Activated T-cell treated with anti-CD3 and anti-CD28 coated beads for 48 hours (primary cell): ENCODE results near the gene BYSL.
A peak's percentile ranks its signal among the peaks of the same experiment; 100 is the strongest.
"Not testable (repeated sequence)": the region's sequence is repeated elsewhere in the genome, so short reads cannot be mapped to it uniquely, and the experiment has no call there.

Experiments
- DNase-seq: peaks from one replicate; pipeline ENCODE4 v3.0.0-alpha.2; 2020; ENCODE audit warnings: low read depth

The BYSL gene

DNA sequence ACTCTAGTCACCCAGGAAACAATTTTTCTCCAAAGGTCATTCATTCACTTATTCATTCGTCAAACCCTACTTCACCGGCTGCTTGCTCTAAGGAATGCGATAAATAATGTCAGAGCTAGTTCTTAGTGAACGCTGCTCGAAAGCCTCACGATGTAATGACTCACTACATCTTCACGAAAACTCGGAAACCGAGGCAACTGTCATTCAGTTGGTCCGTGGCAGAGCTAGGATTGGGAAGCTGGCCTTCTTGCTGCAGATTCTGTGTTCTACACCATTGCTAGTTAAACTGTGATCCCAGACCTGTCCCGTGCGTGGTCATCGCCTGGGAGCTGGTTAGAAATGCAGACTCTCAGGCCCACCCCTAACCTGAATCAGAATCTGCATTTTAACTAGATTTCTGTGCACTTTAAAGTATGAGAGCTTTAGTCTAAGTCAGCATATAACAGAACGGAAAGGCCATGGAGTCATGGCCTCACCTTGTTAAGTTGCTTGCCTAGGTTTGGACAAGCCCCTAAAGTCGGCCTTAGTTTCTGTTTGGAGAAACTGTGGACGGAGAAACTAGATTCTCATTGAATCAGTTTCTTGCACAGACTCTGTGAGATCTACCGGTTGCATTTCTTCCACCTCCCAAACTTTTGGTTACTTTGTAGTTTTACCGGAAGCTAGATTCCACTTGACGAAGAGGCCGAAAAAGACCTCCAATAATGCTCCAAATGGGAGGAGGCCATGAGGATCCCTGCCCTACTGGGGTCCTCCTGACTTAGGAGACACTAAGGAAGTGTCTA is 21.0 kb downstream of the BYSL start:
- no peak for DNase-seq

DNA sequence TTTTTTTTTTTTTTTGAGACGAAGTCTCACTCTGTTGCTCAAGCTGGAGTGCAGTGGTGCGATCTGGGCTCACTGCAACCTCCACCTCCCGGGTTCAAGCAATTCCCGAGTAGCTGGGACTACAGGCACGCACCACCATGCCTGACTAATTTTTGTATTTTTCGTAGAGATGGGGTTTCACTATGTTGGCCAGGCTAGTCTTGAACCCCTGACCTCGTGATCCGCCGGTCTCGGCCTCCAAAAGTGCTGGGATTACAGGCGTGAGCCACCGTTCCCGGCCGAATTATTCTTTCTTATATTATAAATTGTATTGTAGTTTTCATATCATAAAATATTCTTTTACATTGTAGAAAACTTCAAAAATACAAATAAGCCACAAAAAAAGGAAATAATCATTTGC is 21.6 kb downstream of the BYSL start:
- DNase-seq, result not testable (repeated sequence)

DNA sequence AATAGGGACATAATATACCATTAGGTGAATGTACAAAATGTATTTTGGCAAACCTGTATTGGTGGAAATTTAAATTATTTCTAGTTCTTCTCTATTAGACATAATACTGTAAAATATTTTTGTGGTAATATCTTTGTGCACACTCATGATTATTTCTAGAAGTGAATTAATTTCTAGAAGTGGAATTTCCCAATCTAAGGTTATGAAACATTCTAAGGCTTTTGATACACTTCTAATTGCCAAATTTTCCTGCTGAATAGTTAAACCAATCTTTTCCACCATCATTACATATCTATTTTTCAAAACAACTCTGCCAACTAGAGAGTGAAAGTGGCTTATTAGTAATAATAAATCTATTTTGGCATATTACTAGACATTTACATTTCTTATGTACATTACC is 22.2 kb downstream of the BYSL start:
- no peak for DNase-seq

DNA sequence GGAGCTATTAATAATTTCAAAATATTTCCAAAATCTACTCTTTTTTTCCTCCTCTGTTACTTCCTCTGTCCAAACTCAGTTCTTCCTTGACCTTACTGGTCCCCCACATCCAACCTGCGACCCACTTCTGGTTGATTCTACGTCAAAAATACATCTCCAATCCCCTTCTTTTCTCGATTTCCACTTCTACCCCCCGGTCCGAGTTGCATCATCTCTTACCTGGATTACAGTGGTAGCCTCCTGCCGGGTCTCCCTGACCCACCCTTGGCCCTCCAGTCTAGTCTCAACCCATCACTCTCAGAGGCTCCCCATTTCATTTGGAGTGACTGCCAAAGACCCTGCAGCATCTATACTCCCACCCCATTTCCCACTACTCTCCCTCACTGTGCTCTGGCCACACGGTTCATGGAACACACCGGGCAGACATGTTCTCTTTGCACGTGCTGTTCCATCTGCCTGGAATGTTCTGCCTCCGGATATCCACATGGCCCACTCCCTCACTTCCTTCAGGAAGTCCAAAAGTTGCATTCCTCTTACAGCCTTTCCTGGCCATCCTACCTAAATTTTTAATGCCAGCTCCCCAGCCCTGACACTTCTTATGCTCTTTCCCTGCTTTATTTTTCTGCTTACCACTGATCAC is 26.4 kb downstream of the BYSL start:
- no peak for DNase-seq

DNA sequence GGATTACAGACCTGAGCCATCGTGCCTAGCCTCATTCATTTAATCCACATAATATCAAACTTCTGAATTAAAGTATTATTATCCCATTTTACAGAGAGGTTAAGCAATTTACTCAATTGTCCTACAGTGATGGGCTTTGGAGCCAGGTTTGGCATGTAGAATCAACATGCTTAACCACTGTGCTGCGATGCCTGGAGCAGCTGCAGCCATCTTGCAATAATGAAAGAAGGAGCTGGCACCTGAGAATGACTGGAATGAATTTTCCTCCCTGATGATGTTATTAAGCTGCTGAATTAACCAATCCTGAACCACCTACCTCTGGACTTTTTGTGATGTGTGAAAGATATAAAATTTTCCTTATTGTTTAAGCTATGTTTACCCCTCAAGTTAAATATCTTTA is 33.4 kb downstream of the BYSL start:
- no peak for DNase-seq

DNA sequence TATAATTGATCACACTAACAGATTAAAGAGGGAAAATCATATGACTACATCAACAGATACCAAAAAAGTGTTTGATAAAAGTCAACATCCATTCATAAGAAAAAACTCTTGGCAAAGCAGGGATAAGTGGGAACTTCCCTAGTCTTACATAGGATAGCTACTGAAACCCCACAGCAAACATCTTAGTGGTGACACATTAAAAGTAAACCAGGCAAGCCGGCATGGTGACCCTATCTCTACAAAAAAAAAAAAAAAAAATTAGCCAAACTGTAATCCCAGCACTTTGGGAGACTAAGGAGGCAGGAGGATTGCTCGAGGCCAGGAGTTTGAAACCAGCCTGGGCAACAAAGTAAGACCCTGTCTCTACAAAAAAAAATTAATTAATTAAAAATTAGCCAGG is 34.1 kb downstream of the BYSL start:
- DNase-seq, result no peak

DNA sequence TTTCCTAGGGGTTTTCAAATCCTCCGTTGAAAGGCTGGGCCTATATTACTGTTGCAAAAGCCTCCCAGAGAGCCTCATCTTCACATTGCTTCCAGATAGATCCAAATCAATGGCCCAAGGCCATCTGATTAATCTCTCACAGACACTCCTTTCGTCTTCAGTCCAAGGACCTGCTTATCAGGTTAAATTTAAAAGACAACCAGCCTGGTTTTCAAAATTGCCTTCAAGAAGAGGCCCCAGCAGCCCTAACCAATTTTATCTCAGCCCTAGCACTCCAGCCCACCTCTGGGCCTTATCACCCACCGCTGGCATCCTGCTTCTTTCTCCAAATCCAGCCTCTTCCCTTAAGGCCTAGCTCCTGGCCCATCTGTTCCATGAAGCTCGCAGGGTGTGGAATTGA is 35.8 kb downstream of the BYSL start:
- DNase-seq, result no peak

DNA sequence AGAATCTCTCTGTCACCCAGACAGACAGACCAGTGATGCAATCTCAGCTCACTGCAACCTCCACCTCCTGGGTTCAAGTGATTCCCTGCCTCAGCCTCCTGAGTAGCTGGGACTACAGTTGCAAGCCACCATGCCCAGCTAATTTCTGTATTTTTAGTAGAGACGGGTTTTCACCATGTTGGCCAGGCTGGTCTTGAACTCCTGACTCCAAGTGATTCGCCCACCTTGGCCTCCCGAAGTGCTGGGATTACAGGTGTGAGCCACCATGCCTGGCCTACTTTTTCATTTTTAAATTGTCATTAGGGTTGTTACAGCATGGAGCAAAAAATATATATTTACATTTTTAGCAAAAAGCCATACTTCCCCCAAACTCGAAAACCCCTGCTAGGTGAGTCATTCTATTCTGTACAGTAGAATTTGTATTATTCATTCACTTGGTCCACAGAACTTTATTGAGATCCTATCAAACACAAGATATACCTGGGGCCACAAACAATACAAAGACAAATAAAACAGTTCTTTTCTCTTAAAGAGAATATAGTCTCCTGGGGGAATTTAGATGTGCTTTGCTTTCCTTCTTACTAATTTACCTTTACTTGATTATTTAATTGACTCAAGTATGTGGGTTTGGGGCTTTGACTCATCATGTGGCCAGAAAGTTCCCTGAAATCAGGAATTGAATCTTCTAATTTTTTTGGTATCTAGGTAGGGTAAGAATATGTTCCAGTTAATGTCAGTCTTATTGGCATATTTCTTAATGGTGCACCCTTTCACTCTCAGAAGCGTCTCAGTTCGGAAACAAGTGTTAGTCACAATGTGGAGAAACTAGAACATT is 36.9 kb downstream of the BYSL start:
- no peak for DNase-seq

DNA sequence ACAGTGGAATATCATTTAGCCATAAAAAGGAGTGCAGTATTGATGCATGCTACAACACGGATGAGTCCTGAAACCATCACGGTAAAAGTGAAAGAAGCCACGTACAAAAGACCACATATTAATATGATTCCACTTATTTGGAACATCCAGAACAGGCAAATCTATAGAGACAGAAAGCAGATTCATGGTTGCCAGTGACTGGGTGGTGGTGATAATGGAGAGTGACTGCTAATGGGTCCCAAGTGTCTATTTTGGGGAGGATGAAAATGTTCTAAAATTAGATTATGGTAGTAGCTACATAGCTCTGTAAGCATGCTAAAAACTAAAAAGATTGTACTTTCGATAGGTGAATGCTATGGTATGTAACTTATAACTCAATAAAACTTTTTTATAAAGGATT is 38.7 kb downstream of the BYSL start:
- no peak for DNase-seq

DNA sequence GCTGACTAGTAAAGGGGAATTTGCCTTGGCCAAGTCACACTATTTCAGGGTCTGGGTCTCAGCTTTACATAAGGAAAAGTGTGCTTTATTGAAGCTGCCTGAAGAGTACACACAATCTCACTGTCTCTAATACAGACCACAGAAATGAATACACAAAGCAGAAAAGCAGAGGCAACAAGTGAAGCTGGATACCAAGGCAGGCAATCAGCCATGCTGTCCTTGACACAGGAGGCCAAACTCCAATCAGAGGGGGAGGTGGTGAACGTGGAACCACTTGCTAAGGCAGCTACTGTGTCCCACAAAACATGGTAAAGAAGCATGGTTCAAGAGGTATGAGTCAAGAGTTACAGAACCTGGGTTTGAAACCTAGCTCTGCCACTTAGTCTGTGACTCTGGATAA is 42.1 kb downstream of the BYSL start:
- no peak for DNase-seq

DNA sequence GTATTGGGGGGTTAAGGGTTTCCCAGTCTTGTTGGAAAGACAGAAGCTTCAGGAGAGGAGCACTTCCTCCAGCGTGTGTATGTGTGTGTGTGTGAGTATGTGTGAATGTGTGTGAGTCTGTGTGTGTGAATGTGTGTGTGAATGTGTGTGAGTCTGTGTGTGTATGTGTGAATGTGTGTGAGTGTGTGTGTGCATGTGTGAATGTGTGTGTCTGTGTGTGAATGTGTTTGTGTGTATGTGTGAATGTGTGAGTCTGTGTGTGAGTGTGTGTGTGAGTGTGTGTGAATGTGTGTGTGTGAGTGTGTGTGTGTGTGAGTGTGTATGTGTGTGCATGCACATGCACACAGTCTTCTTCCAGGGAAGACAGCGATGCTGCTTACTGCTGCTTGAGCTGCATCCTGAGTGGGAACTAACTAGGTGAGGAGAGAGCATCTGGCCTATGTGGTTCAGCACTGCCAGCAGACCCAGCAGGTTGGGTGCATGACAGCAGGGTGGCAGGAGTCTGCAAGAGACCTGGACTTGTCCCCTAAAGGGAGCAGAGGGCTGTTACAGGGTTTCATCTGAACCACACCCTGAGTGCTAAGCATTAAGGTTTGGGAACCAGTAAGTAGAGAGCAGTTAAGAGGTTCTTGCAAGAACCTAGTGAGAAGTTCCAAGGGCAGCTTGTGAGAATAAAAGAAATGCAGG is 43.0 kb downstream of the BYSL start:
- DNase-seq, result no peak

DNA sequence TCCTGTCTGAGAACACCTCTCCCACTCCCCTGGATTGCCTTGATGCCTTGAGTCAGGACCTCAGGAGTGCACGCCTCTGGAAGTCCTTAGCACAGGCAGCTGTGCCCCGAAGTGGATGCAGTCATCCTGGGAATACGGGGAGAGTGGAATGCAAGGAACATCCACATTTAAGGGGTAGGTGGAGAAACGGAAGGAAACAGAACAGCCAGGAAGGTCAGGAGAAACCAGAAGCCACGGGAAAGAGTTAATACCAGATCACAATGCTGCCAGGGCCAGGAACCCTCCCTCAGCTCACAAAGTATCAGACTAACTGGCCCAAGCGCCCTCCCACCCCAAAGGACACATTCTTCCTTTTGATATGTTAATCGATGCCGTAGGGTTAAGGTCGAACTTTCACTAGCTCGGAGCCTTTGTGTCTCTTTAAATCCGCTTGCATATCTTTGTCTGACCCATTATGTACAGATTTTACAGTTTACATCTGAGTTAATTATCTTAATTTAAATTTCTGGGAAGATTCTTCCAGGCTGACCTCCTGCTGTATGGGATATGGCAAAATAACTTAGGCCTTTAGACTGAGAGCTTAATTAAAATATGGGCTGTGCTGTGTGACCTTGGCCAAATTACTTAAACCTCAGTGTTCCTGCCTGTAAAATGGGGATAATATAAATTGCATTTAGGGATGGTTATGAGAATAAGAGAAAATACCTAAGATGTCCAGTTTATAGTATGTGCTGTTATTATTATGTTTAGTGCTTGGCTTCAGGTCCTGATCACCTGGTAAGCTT is 44.3 kb downstream of the BYSL start:
- DNase-seq, result no peak

DNA sequence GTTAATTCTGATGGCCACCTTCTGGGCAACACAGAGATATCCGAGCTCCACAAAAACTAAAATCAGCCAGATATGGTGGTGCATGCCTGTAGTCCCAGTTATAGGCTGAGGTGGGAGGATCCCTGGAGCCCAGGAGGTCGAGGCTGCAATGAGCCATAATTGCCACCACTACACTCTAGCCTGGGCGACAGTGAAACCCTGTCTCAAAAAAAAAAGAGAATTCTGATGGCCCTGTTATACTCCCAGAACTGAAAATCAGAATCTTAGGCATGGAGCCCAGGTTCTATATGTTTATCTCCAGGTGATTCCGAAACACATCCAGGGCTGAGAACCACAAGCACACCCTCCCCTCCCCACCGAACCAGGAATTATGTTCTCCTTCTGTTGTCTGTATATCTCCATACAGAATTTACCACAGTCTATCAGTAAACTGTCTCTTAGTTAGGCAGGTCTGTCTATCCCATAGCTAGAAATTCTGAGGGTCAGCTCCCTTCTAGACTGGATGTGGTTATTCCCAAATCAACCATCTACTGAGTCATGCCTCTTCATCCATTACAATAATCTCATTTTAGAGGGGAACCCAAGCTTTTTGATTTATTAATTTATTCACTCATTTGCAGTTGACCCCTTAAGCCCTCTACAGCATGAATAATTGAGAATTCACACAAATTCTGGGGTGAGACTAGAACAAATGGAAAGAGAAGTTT is 45.1 kb downstream of the BYSL start:
- DNase-seq, result no peak

DNA sequence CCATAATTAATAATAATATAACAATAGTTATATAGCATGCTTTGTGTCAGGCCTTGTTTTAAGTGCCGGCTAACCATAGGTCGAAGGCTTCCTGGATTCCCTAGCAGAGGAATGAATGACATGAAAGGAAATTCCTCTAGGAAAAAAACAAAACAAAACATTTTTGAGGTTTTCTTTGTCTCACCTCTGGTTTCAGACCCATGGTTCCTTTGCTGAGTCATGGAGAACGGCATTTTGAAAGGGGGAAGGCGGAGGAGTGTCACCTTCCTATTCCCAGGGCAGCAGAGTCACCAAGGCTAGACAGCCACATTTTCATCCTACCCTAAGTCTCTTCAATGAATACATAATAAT is 45.6 kb downstream of the BYSL start:
- no peak for DNase-seq

DNA sequence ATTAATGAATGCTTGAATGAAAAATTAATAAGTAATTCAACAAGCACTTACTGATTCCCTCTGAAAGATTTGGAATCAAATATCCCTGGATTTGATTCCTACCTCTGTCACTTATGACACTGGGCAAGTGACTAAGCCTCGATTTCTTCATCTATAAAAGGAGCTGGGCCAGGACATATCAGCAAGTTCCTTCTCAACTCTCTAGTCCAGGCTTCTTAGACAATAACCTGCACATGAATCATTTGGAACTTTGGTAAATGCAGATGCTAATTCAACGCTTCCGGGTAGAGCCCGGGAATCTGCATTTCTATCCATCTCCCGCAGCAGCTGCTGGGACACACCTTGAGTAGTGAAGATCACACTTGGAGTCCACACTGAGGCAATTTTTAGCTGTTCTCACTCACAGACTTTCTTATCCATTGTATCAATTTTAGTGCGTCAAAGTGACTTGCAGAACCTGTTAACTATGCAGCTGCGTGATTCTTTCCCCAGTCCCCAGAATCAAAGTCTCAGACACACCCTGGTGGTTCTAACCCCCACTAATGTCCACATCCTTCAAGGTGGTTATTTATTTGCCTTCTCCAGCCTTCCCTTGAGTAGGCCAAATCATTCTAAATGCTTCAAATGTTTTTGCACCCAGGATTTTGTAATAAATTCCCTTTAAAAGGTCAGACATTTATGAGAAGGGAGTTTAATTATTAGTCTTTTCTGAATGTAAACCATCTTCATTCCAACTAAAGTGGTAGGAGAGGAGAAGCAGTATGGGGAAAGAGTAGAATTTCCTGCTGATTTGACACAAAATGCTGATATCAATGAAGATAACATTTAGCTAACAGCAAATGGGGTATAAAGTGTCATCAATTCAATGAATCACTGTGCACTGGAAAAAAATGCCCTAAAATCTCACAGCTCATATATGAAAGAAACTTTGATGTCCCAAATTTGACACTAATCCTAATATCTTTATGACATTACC is 46.3 kb downstream of the BYSL start:
- DNase-seq, result no peak

DNA sequence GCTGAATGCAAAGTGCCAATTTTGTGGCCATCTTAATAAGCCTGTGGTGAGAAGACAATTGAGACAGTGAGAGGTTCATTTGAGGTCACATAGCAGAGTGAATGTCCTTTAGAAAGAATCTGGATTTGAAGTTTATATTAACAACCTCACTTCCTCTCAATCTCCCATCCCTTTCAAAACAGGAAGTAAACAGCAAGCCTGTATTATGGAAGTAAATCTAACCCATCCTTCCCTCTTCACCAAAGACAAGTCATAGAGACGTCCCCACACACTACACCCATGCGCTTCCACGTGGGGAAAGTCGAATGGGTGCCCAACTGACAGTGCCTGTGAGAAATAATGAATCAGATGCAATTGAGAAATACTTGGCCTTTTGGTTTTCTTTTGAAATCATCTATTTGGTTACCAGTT is 49.1 kb downstream of the BYSL start:
- peak; percentile 57 for DNase-seq

DNA sequence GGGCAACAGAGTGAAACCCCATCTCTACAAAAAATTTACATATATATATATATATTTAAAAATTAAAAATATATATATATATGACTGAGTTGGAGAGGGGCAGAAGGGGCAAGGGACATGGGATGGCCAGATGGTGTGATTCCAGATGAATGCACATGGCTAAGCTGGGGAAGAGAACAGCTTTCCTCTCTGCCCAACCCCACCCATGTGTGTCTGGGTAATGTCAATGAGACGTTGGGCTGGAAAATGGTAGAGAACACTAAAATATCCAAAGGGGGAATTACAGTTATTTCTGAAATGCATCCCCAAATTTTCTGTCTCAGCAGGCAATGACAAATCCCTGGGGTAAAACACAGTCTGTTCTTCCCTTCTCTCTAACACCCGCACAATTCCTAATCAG is 51.5 kb downstream of the BYSL start:
- no peak for DNase-seq

DNA sequence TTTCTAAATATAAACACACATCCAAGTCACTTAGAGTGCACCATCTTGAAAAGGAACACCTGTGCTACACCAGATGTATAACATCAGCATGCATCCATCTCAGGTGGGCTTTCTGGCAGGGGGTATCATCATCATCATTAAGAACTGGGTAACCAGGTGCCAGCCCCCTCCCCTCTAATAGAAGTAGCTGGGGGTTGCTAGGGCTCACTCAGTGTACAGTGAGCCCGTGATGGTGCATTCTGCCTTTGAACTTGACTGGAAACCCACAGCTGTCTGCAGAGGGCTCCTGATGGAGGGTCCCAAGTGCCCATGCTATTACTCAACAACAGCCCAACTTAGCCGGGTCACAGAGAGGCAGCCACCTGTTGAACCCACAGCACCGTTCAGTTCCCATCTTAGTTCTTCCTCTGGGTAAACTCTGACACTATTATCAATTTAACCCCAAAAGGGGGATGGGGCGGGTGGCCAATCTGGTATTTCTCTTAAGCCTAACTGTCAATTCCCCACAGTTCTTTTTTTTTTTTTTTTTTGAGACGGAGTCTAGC is 53.1 kb downstream of the BYSL start:
- DNase-seq, result no peak

DNA sequence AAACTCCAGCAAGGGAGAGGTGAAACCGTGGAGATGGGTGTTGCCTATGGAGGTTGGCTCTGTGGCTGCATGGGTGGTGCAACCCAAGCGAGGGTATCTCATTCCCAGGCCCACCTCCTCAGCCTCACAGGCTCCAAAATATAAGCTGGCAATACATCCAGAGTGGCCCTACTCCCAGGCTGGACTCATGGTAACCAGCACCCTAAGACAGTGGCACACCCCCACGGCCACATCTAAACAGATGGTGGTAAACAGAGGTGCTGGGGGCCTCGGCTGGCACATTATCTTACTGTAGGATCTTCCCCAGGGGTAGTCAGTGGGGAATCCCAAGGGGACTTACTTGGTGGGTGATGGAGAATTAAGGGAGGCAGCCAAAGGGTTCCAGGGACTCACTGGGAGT is 54.0 kb downstream of the BYSL start:
- DNase-seq, result no peak
